CD14-positive monocyte (primary cell): ENCODE measurements around the gene NTRK3. TPM values are rescaled to one million over a fixed set of nuclear protein-coding genes. Genes with fewer than 3 reads are reported as not detected.

Source experiments
- DNase-seq, 3 donors: peaks; one replicate each; pipeline ENCODE4 v3.0.0-alpha.2; 2011 to 2022
- H2AFZ ChIP-seq: 2 replicates; pipeline ENCODE4 v1.6.0; 2012; ENCODE audit warnings: mild to moderate bottlenecking, low read depth, low read length, inconsistent platforms; ENCODE audit not compliant: insufficient read depth, poor library complexity, severe bottlenecking
- H3K27ac ChIP-seq, 2 donors: 1 replicate in 1 of 2; 2 replicates in 1 of 2; pipeline ENCODE4 v1.5.1; 2012 to 2013; ENCODE audit warnings: low read length in 2 of 2, control low read depth in 1 of 2, inconsistent platforms in 1 of 2, low read depth in 1 of 2, mild to moderate bottlenecking in 1 of 2
- H3K27me3 ChIP-seq, 2 donors: one replicate each; pipeline versions ENCODE4 v1.6.0 to v1.6.1; 2011 to 2013; ENCODE audit warnings: low read length in 2 of 2; ENCODE audit not compliant: control insufficient read depth in 2 of 2, insufficient read depth in 2 of 2
- H3K36me3 ChIP-seq, 2 donors: replicated peaks in 1 of 2; 1 replicate in 1 of 2; 2 replicates in 1 of 2; pipeline versions ENCODE4 v1.5.1 to v1.6.1; 2012 to 2013; ENCODE audit warnings: low read length in 2 of 2, control low read depth in 1 of 2, inconsistent platforms in 1 of 2, mild to moderate bottlenecking in 1 of 2; ENCODE audit not compliant: insufficient read depth in 2 of 2, control insufficient read depth in 1 of 2
- H3K4me1 ChIP-seq, 2 donors: 1 replicate in 1 of 2; 2 replicates in 1 of 2; pipeline versions ENCODE4 v1.5.1 to v1.6.1; 2012 to 2013; ENCODE audit warnings: low read length in 2 of 2, control low read depth in 1 of 2, inconsistent platforms in 1 of 2, mild to moderate bottlenecking in 1 of 2, moderate library complexity in 1 of 2; ENCODE audit not compliant: insufficient read depth in 2 of 2, control insufficient read depth in 1 of 2
- H3K4me2 ChIP-seq: replicated peaks from 2 replicates; pipeline ENCODE3; 2012; ENCODE audit warnings: low read length, moderate library complexity, mild to moderate bottlenecking; ENCODE audit not compliant: poor library complexity, severe bottlenecking; ENCODE audit errors: extremely low read depth
- H3K4me3 ChIP-seq, 3 experiments: fragments of 200-600 bp in 1 of 3; sonication (generic) in 1 of 3; replicated peaks in 1 of 3; 1 replicate in 2 of 3; 2 replicates in 1 of 3; pipeline ENCODE4 v1.5.1; 2011 to 2013; ENCODE audit warnings: low read length in 3 of 3, mild to moderate bottlenecking in 3 of 3, control low read depth in 2 of 3, low read depth in 2 of 3, inconsistent platforms in 1 of 3, moderate library complexity in 1 of 3
- H3K79me2 ChIP-seq: 2 replicates; pipeline ENCODE4 v1.6.0; 2012; ENCODE audit warnings: mild to moderate bottlenecking, control low read depth, inconsistent platforms, low read length, moderate library complexity; ENCODE audit not compliant: insufficient read depth
- H3K9ac ChIP-seq: 2 replicates; pipeline ENCODE4 v1.6.0; 2017; ENCODE audit warnings: low read length, mild to moderate bottlenecking; ENCODE audit not compliant: insufficient read depth, poor library complexity, severe bottlenecking
- H3K9me3 ChIP-seq, 2 donors: replicated peaks in 1 of 2; 1 replicate in 1 of 2; 2 replicates in 1 of 2; pipeline versions ENCODE4 v1.5.1 to v1.6.1; 2012 to 2013; ENCODE audit warnings: low read length in 2 of 2, control low read depth in 1 of 2; ENCODE audit not compliant: control insufficient read depth in 1 of 2, insufficient read depth in 1 of 2
- H4K20me1 ChIP-seq: 2 replicates; pipeline ENCODE4 v1.6.0; 2012; ENCODE audit warnings: mild to moderate bottlenecking, low read length, control low read depth, moderate library complexity; ENCODE audit not compliant: insufficient read depth
- H3K27ac Mint-ChIP-seq, 7 donors: one replicate each; pipeline ENCODE4 v1.8.0; 2020; ENCODE audit warnings: mild to moderate bottlenecking in 7 of 7, mixed read lengths in 7 of 7, moderate library complexity in 6 of 7, inconsistent platforms in 2 of 7
- H3K27me3 Mint-ChIP-seq, 3 donors: one replicate each; pipeline ENCODE4 v1.8.0; 2021 to 2022; ENCODE audit warnings: low read depth in 3 of 3, mild to moderate bottlenecking in 3 of 3, mixed read lengths in 3 of 3, moderate library complexity in 3 of 3, inconsistent platforms in 1 of 3
- H3K36me3 Mint-ChIP-seq, 2 donors: one replicate each; pipeline ENCODE4 v1.8.0; 2020; ENCODE audit warnings: mixed read lengths in 2 of 2, inconsistent platforms in 1 of 2, mild to moderate bottlenecking in 1 of 2
- H3K4me1 Mint-ChIP-seq: one replicate; pipeline ENCODE4 v1.8.0; 2020; ENCODE audit warnings: mild to moderate bottlenecking, mixed read lengths
- H3K4me3 Mint-ChIP-seq, 2 donors: one replicate each; pipeline ENCODE4 v1.8.0; 2020; ENCODE audit warnings: mild to moderate bottlenecking in 2 of 2, mixed read lengths in 2 of 2, moderate library complexity in 1 of 2
- H3K9me3 Mint-ChIP-seq, 7 donors: one replicate each; pipeline ENCODE4 v1.8.0; 2020 to 2022; ENCODE audit warnings: mixed read lengths in 7 of 7, mild to moderate bottlenecking in 6 of 7, moderate library complexity in 6 of 7, inconsistent platforms in 2 of 7
- CTCF ChIP-seq: fragments of 200-600 bp; IDR thresholded peaks from one replicate; pipeline ENCODE4 v1.8.0; 2022; ENCODE audit warnings: antibody characterized with exemption, mild to moderate bottlenecking
- WGBS: methylation state at CpG from one replicate; pipeline ENCODE4 v1.1.5; 2013; ENCODE audit warnings: missing lambda C conversion rate; ENCODE audit not compliant: insufficient coverage; 5-methylcytosine and 5-hydroxymethylcytosine counted together
- intact Hi-C, 2 donors: fragments of 100-400 bp; cut with micrococcal nuclease; formaldehyde crosslinking; loops; one replicate each; pipeline versions ENCODE4 v1.15.0 to v1.15.1; 2023
- polyA plus RNA-seq, 3 donors: library from polyadenylated mRNA; depleted of rRNA in 1 of 3; unstranded in 2 of 3; stranded (reverse) in 1 of 3; fragments of 300-500 nt in 2 of 3; fragments of >200 nt in 1 of 3; fragmentation: Illumina TruSeq in 2 of 3; gene quantifications; 1 replicate in 2 of 3; 2 replicates in 1 of 3; pipeline ENCODE4 v1.2.3, GENCODE V29; 2012 to 2021

The NTRK3 gene
- polyA plus RNA-seq, 3 donors, result not detected

- no peaks in the 10 kb centered on the region for H3K36me3 Mint-ChIP-seq
- H3K79me2 ChIP-seq, result no peaks in the 10 kb centered on the region
- H2AFZ ChIP-seq, result no peak overlapping the region
- WGBS, result 100% methylated on average over 1 of the region's 1 CpG
- H3K9me3 ChIP-seq, result no peaks in the 10 kb centered on the region
- H3K27ac ChIP-seq, result no peak overlapping the region
- H3K27me3 Mint-ChIP-seq, result peaks cover 2 to 10% (median 5%) of the 10 kb centered on the region in 3 donors
- no peak overlapping the region for H3K9ac ChIP-seq
- H4K20me1 ChIP-seq, result no peaks in the 10 kb centered on the region
- H3K27ac Mint-ChIP-seq, result no peak overlapping the region
- no peak overlapping the region for H3K4me2 ChIP-seq
- intact Hi-C loops, result no loop called here
- no peak overlapping the region for H3K4me3 ChIP-seq
- H3K4me1 Mint-ChIP-seq, result no peaks in the 10 kb centered on the region
- H3K36me3 ChIP-seq, result no peaks in the 10 kb centered on the region
- DNase-seq, result no peak
- no peak for TF ChIP-seq CTCF
- no peaks in the 10 kb centered on the region for H3K27me3 ChIP-seq
- no peak overlapping the region for H3K4me3 Mint-ChIP-seq
- H3K4me1 ChIP-seq, result no peaks in the 10 kb centered on the region
- H3K9me3 Mint-ChIP-seq, result peaks cover 0 to 7% (median 0%) of the 10 kb centered on the region in 7 donors
These were observed 318.5 kb downstream of the NTRK3 start for GRCh38 chr15:87938031-87938430.

- Histone ChIP-seq H3K4me3 (no peak overlapping the region), H3K27ac (no peak overlapping the region), H3K36me3 (no peaks in the 10 kb centered on the region), H3K27me3 (no peaks in the 10 kb centered on the region), H3K9me3 (no peaks in the 10 kb centered on the region), H3K9ac (no peak overlapping the region), H3K79me2 (no peaks in the 10 kb centered on the region), H3K4me2 (no peak overlapping the region), H2AFZ (no peak overlapping the region), H4K20me1 (no peaks in the 10 kb centered on the region), H3K4me1 (no peaks in the 10 kb centered on the region)
- H3K9me3 Mint-ChIP-seq, result peaks cover 0 to 11% (median 0%) of the 10 kb centered on the region in 7 donors
- intact Hi-C loops, result no loop called here
- no peak overlapping the region for H3K4me3 Mint-ChIP-seq
- no peak for TF ChIP-seq CTCF
- H3K27me3 Mint-ChIP-seq, result peaks cover 2 to 9% (median 3%) of the 10 kb centered on the region in 3 donors
- no peaks in the 10 kb centered on the region for H3K36me3 Mint-ChIP-seq
- DNase-seq, result no peak
- no peaks in the 10 kb centered on the region for H3K4me1 Mint-ChIP-seq
- no CpG with 5 or more reads among the region's 2 CpGs for WGBS
- no peak overlapping the region for H3K27ac Mint-ChIP-seq
These were observed 321.0 kb downstream of the NTRK3 start for GRCh38 chr15:87935583-87935982.
